Muscle layer of colon (tissue), 2 donors: ENCODE results near the gene AUTS2.

Experiments used
- H3K27ac ChIP-seq: one replicate; pipeline ENCODE4 v1.7.0; 2013; ENCODE audit warnings: low read depth, mild to moderate bottlenecking, low read length, moderate library complexity
- H3K27me3 ChIP-seq, 2 donors: one replicate each; pipeline ENCODE4 v1.7.0; 2013; ENCODE audit warnings: low read length in 2 of 2, mild to moderate bottlenecking in 2 of 2; ENCODE audit not compliant: insufficient read depth in 2 of 2, control insufficient read depth in 1 of 2
- H3K36me3 ChIP-seq: one replicate; pipeline ENCODE4 v1.7.0; 2013; ENCODE audit warnings: mild to moderate bottlenecking, low read length; ENCODE audit not compliant: insufficient read depth
- H3K4me1 ChIP-seq: one replicate; pipeline ENCODE4 v1.7.0; 2013; ENCODE audit warnings: mild to moderate bottlenecking, low read length; ENCODE audit not compliant: insufficient read depth
- H3K4me3 ChIP-seq, 2 donors: one replicate each; pipeline ENCODE4 v1.7.0; 2013; ENCODE audit warnings: low read length in 2 of 2, low read depth in 1 of 2, mild to moderate bottlenecking in 1 of 2, moderate library complexity in 1 of 2
- H3K9ac ChIP-seq: one replicate; pipeline ENCODE4 v1.7.0; 2013; ENCODE audit warnings: low read length
- H3K9me3 ChIP-seq: one replicate; pipeline ENCODE4 v1.7.0; 2013; ENCODE audit warnings: mild to moderate bottlenecking, low read length
- donor health status: abdominal sarcoma.
- donor health status: Adenocarcinoma of cecum.

Gene AUTS2

GRCh38 chr7:70597066-70597465 is 998.8 kb downstream of the AUTS2 start:
- no peak overlapping the region for H3K4me3 ChIP-seq
- no peaks in the 10 kb centered on the region for H3K27me3 ChIP-seq
- H3K36me3 ChIP-seq, result no peaks in the 10 kb centered on the region
- no peak overlapping the region for H3K27ac ChIP-seq
- H3K4me1 ChIP-seq, result no peaks in the 10 kb centered on the region
- H3K9me3 ChIP-seq, result no peaks in the 10 kb centered on the region
- no peak overlapping the region for H3K9ac ChIP-seq

- H3K4me3 ChIP-seq, result no peak overlapping the region
- no peaks in the 10 kb centered on the region for H3K27me3 ChIP-seq
- H3K9ac ChIP-seq, result no peak overlapping the region
- H3K4me1 ChIP-seq, result no peaks in the 10 kb centered on the region
- no peak overlapping the region for H3K27ac ChIP-seq
- H3K36me3 ChIP-seq, result no peaks in the 10 kb centered on the region
- no peaks in the 10 kb centered on the region for H3K9me3 ChIP-seq
These were observed 1000.7 kb downstream of the AUTS2 start for GRCh38 chr7:70598976-70599375.

GRCh38 chr7:70599446-70600190 is 1001.3 kb downstream of the AUTS2 start:
- Histone ChIP-seq H3K4me1 (no peaks in the 10 kb centered on the region), H3K9me3 (no peaks in the 10 kb centered on the region), H3K36me3 (no peaks in the 10 kb centered on the region), H3K4me3 (no peak overlapping the region), H3K27me3 (no peaks in the 10 kb centered on the region), H3K27ac (no peak overlapping the region), H3K9ac (no peak overlapping the region)

- H3K27ac ChIP-seq, result no peak overlapping the region
- H3K9ac ChIP-seq, result no peak overlapping the region
- no peaks in the 10 kb centered on the region for H3K9me3 ChIP-seq
- no peak overlapping the region for H3K4me3 ChIP-seq
- no peaks in the 10 kb centered on the region for H3K27me3 ChIP-seq
- no peaks in the 10 kb centered on the region for H3K4me1 ChIP-seq
- H3K36me3 ChIP-seq, result no peaks in the 10 kb centered on the region
These were observed 1002.7 kb downstream of the AUTS2 start for GRCh38 chr7:70600993-70601392.

GRCh38 chr7:70602117-70602516 is 1003.8 kb downstream of the AUTS2 start:
- H3K9me3 ChIP-seq, result no peaks in the 10 kb centered on the region
- H3K27me3 ChIP-seq, result no peaks in the 10 kb centered on the region
- H3K4me3 ChIP-seq, result no peak overlapping the region
- H3K9ac ChIP-seq, result no peak overlapping the region
- H3K27ac ChIP-seq, result no peak overlapping the region
- H3K4me1 ChIP-seq, result no peaks in the 10 kb centered on the region
- no peaks in the 10 kb centered on the region for H3K36me3 ChIP-seq

GRCh38 chr7:70607281-70607680 is 1009.0 kb downstream of the AUTS2 start:
- Histone ChIP-seq H3K9me3 (no peaks in the 10 kb centered on the region), H3K9ac (no peak overlapping the region), H3K36me3 (no peaks in the 10 kb centered on the region), H3K4me3 (no peak overlapping the region), H3K27ac (no peak overlapping the region), H3K27me3 (no peaks in the 10 kb centered on the region), H3K4me1 (no peaks in the 10 kb centered on the region)

- Histone ChIP-seq H3K36me3 (no peaks in the 10 kb centered on the region), H3K4me3 (no peak overlapping the region), H3K27ac (no peak overlapping the region)
These were observed 1009.5 kb downstream of the AUTS2 start for GRCh38 chr7:70607759-70608158.

GRCh38 chr7:70608229-70608628 is 1010.0 kb downstream of the AUTS2 start:
- Histone ChIP-seq H3K27ac (no peak overlapping the region), H3K36me3 (no peaks in the 10 kb centered on the region)

More at GRCh38 chr7:70607759-70608158, 1009.5 kb downstream of the AUTS2 start:
- H3K9ac ChIP-seq, result no peak overlapping the region
- H3K9me3 ChIP-seq, result no peaks in the 10 kb centered on the region
- H3K4me1 ChIP-seq, result no peaks in the 10 kb centered on the region
- no peaks in the 10 kb centered on the region for H3K27me3 ChIP-seq

GRCh38 chr7:70612811-70613210 is 1014.5 kb downstream of the AUTS2 start:
- H3K4me1 ChIP-seq, result peaks cover 17% of the 10 kb centered on the region
- no peaks in the 10 kb centered on the region for H3K9me3 ChIP-seq
- H3K27ac ChIP-seq, result no peak overlapping the region
- no peak overlapping the region for H3K4me3 ChIP-seq
- no peaks in the 10 kb centered on the region for H3K27me3 ChIP-seq
- no peaks in the 10 kb centered on the region for H3K36me3 ChIP-seq
- no peak overlapping the region for H3K9ac ChIP-seq

More at GRCh38 chr7:70608229-70608628, 1010.0 kb downstream of the AUTS2 start:
- H3K9ac ChIP-seq, result no peak overlapping the region
- no peaks in the 10 kb centered on the region for H3K27me3 ChIP-seq
- H3K9me3 ChIP-seq, result no peaks in the 10 kb centered on the region
- no peak overlapping the region for H3K4me3 ChIP-seq
- no peaks in the 10 kb centered on the region for H3K4me1 ChIP-seq

GRCh38 chr7:70614237-70615045 is 1016.2 kb downstream of the AUTS2 start:
- no peaks in the 10 kb centered on the region for H3K9me3 ChIP-seq
- H3K27me3 ChIP-seq, result no peaks in the 10 kb centered on the region
- no peak overlapping the region for H3K4me3 ChIP-seq
- H3K36me3 ChIP-seq, result no peaks in the 10 kb centered on the region
- H3K27ac ChIP-seq, result no peak overlapping the region
- H3K9ac ChIP-seq, result no peak overlapping the region
- peaks cover 17% of the 10 kb centered on the region for H3K4me1 ChIP-seq

GRCh38 chr7:70615066-70615606 is 1016.9 kb downstream of the AUTS2 start:
- Histone ChIP-seq H3K36me3 (no peaks in the 10 kb centered on the region), H3K9ac (no peak overlapping the region), H3K9me3 (no peaks in the 10 kb centered on the region), H3K4me3 (no peak overlapping the region), H3K27me3 (no peaks in the 10 kb centered on the region), H3K27ac (no peak overlapping the region), H3K4me1 (peaks cover 17% of the 10 kb centered on the region)
